T-helper 2 cell treated with Interferon-gamma antibody and Interleukin-4, amounts not matched to agents 5 μg/mL and 100 μg/mL, for 36 hours (primary cell): ENCODE results near the gene CPB1.

Experiments
- DNase-seq: peaks from one replicate; pipeline ENCODE4 v3.0.0; 2021; ENCODE audit warnings: low spot score
- H3K27ac Mint-ChIP-seq: one replicate; pipeline ENCODE4 v1.8.0; 2021; ENCODE audit warnings: mild to moderate bottlenecking, mixed read lengths
- H3K27me3 Mint-ChIP-seq: one replicate; pipeline ENCODE4 v1.8.0; 2021; ENCODE audit warnings: low read depth, mixed read lengths
- H3K36me3 Mint-ChIP-seq: one replicate; pipeline ENCODE4 v1.8.0; 2021; ENCODE audit warnings: low read depth, mixed read lengths
- H3K4me1 Mint-ChIP-seq: one replicate; pipeline ENCODE4 v1.8.0; 2021; ENCODE audit warnings: low read depth, mixed read lengths
- H3K4me3 Mint-ChIP-seq: one replicate; pipeline ENCODE4 v1.8.0; 2022; ENCODE audit warnings: mild to moderate bottlenecking, moderate library complexity, mixed read lengths
- H3K9me3 Mint-ChIP-seq: one replicate; pipeline ENCODE4 v1.8.0; 2021; ENCODE audit warnings: mixed read lengths

The CPB1 gene

DNA sequence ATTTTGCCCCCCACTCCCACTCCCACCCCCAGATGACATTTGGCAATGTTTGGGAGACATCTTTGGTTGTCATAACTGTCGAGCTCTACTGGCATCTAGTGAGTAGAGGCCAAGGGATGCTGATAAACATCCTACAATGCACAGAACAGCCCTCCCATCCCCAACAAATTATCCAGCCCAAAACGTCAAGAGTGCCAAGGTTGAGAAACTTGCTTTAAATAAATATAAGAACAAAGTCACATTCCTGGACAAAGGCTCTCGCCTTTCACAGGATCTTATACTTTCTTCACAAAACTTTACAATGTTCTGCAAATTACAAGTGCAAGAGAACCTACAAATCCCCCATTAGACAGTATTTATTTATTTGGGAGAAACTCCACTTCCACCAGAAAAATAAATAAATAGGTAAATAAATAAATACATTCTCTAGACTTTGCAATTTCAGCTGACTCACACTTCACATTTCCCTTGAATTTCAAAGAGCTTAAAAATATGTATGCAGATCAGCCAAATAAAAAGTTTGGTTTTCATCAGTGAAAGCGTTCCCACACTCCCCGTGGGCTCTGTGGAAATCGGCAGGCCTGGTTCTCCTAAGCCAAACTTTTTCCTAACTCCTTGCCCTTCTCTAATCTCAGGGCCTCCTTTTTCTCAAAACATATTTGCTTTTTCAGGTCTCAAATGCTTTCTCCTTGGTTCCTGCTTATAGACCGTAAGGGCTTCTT lies 24.8 kb downstream of the CPB1 start:
- Mint-ChIP-seq H3K9me3 (no peaks in the 10 kb centered on the region), H3K36me3 (no peaks in the 10 kb centered on the region), H3K4me1 (no peaks in the 10 kb centered on the region), H3K4me3 (no peak overlapping the region), H3K27ac (no peak overlapping the region), H3K27me3 (peaks cover 2% of the 10 kb centered on the region)
- no peak for DNase-seq

- H3K27me3 Mint-ChIP-seq, result peaks cover 2% of the 10 kb centered on the region
- no peak for DNase-seq
- no peaks in the 10 kb centered on the region for H3K9me3 Mint-ChIP-seq
- H3K4me3 Mint-ChIP-seq, result no peak overlapping the region
- no peaks in the 10 kb centered on the region for H3K36me3 Mint-ChIP-seq
- H3K4me1 Mint-ChIP-seq, result no peaks in the 10 kb centered on the region
- no peak overlapping the region for H3K27ac Mint-ChIP-seq
Measured at GRCh38 chr3:148853076-148853475, 25.5 kb downstream of the CPB1 start.

GRCh38 chr3:148854061-148854460 lies 26.4 kb downstream of the CPB1 start:
- Mint-ChIP-seq H3K4me1 (no peaks in the 10 kb centered on the region), H3K4me3 (no peak overlapping the region), H3K27ac (no peak overlapping the region), H3K9me3 (no peaks in the 10 kb centered on the region), H3K27me3 (peaks cover 2% of the 10 kb centered on the region), H3K36me3 (no peaks in the 10 kb centered on the region)
- DNase-seq, result no peak

- Mint-ChIP-seq H3K4me1 (no peaks in the 10 kb centered on the region), H3K27me3 (peaks cover 2% of the 10 kb centered on the region), H3K27ac (no peak overlapping the region), H3K9me3 (no peaks in the 10 kb centered on the region), H3K4me3 (no peak overlapping the region), H3K36me3 (no peaks in the 10 kb centered on the region)
- DNase-seq, result no peak
Measured at GRCh38 chr3:148856384-148856783, 28.8 kb downstream of the CPB1 start.

DNA sequence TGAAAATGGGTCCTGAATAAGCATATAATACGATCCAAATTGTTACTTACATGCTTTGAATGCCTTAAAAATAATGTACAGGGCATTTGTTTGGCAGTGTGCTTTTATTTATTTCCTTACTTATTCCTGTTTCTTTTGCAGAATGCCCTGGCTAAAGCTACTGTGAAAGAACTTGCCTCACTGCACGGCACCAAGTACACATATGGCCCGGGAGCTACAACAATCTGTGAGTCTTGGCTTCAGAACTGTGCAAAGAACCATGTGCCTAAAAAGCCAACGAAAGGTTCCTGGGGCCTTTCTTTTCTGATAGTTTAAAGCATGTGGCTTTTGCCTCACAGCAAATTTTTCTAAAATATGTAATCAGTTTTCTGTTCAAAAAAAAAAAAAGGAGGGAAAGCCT lies 29.7 kb downstream of the CPB1 start:
- Mint-ChIP-seq H3K27me3 (peaks cover 4% of the 10 kb centered on the region), H3K27ac (no peak overlapping the region), H3K9me3 (no peaks in the 10 kb centered on the region), H3K36me3 (no peaks in the 10 kb centered on the region), H3K4me3 (no peak overlapping the region), H3K4me1 (no peaks in the 10 kb centered on the region)
- no peak for DNase-seq

- Mint-ChIP-seq H3K4me3 (no peak overlapping the region), H3K4me1 (no peaks in the 10 kb centered on the region), H3K27ac (no peak overlapping the region), H3K9me3 (no peaks in the 10 kb centered on the region), H3K27me3 (peaks cover 2% of the 10 kb centered on the region), H3K36me3 (no peaks in the 10 kb centered on the region)
- DNase-seq, result no peak
Measured at GRCh38 chr3:148861277-148861869, 33.8 kb downstream of the CPB1 start.

DNA sequence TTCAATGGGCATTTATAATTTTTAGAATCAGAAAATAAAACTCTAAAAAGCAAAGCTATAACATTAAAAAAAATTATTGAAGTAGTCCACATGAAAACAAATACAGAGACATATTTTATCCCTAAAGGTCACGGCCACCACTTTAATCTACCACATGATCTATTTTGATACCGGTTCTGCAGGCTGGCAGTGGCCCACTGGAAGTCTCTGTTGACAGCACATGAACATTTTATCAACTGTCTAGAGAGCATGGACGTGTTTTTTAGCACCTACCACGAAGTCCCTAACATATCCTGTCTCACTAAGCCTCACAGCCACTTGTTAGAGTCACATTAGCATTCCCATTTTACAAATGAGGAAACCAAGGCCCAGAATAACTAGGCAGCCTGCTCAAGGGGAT lies 35.7 kb downstream of the CPB1 start:
- Mint-ChIP-seq H3K4me3 (no peak overlapping the region), H3K27me3 (peaks cover 7% of the 10 kb centered on the region)

DNA sequence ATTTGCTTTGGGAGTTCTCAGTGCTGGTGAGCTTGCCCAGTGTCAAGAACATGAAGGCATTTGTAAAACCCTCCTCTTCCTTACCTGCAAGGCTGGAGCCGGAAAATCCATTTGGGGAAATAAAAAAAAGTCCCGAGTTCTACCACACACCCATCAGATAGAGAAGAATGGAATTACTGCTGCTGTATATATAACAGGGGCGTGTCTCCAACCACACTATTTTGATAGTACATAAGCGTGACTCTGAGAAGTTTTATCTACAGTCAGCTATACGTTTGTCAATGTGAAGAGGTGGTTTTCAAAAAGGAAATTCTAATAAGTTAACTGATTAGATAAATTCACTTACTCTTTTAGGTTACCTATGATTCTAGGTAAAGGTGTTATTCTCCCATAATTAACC lies 36.2 kb downstream of the CPB1 start:
- H3K9me3 Mint-ChIP-seq, result no peaks in the 10 kb centered on the region
- DNase-seq, result no peak
- H3K27ac Mint-ChIP-seq, result no peak overlapping the region
- H3K27me3 Mint-ChIP-seq, result peaks cover 7% of the 10 kb centered on the region
- H3K4me3 Mint-ChIP-seq, result no peak overlapping the region
- H3K4me1 Mint-ChIP-seq, result no peaks in the 10 kb centered on the region
- no peaks in the 10 kb centered on the region for H3K36me3 Mint-ChIP-seq

More for the DNA sequence above, 35.7 kb downstream of the CPB1 start:
- no peaks in the 10 kb centered on the region for H3K36me3 Mint-ChIP-seq
- no peak for DNase-seq
- H3K4me1 Mint-ChIP-seq, result no peaks in the 10 kb centered on the region
- H3K9me3 Mint-ChIP-seq, result no peaks in the 10 kb centered on the region
- no peak overlapping the region for H3K27ac Mint-ChIP-seq

GRCh38 chr3:148865049-148865448 lies 37.4 kb downstream of the CPB1 start, which contains the start of gene CPA3:
Gene CPA3, plus strand, starts transcription at chr3:148865296. Its CDS starts 12 bp downstream, at chr3:148865308.
- H3K9me3 Mint-ChIP-seq, result no peaks in the 10 kb centered on the region
- no peak for DNase-seq
- H3K27ac Mint-ChIP-seq, result no peak within 1 kb of the TSS
- peaks cover 7% of the 10 kb centered on the region for H3K27me3 Mint-ChIP-seq
- no peak within 1 kb of the TSS for H3K4me3 Mint-ChIP-seq
- H3K4me1 Mint-ChIP-seq, result no peaks in the 10 kb centered on the region
- H3K36me3 Mint-ChIP-seq, result no peaks in the 10 kb centered on the region

- no peaks in the 10 kb centered on the region for H3K4me1 Mint-ChIP-seq
- DNase-seq, result no peak
- H3K9me3 Mint-ChIP-seq, result no peaks in the 10 kb centered on the region
- H3K27ac Mint-ChIP-seq, result no peak overlapping the region
- peaks cover 7% of the 10 kb centered on the region for H3K27me3 Mint-ChIP-seq
- no peak overlapping the region for H3K4me3 Mint-ChIP-seq
- no peaks in the 10 kb centered on the region for H3K36me3 Mint-ChIP-seq
Measured at GRCh38 chr3:148866261-148866660, 38.6 kb downstream of the CPB1 start.

DNA sequence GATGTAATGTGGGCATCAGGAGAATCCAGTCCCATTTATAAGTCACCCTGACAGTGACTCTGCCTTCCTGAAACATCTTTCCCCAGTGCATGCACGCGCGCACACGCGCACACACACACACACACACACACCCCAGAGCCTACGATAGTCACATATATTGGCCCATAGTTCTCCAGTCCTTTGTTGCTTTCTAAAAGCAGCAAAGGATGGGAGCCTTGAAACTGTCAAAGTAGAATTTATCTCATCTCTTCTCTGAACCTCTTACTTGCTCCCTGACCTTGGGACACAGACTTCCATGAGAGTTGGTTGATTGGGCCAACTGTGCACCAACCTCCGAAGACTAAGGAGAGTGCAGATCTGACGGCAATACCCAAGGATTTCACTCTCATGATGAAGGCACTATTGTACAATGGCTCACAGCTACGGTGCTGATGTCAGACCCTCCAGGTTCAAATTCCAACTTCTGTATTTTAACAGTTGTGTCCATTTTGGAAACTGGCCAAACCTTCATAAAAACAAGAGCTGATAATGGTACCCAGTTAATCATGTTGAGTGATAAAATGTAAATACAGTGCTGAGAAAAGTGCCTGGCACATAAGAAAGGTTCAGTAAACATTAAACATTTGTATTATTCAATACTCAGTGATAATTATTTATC lies 45.8 kb downstream of the CPB1 start:
- H3K36me3 Mint-ChIP-seq, result no peaks in the 10 kb centered on the region
- no peaks in the 10 kb centered on the region for H3K9me3 Mint-ChIP-seq
- peaks cover 3% of the 10 kb centered on the region for H3K27me3 Mint-ChIP-seq
- DNase-seq, result no peak
- no peak overlapping the region for H3K4me3 Mint-ChIP-seq
- H3K27ac Mint-ChIP-seq, result no peak overlapping the region
- H3K4me1 Mint-ChIP-seq, result no peaks in the 10 kb centered on the region

- no peaks in the 10 kb centered on the region for H3K9me3 Mint-ChIP-seq
- H3K36me3 Mint-ChIP-seq, result no peaks in the 10 kb centered on the region
- H3K4me1 Mint-ChIP-seq, result no peaks in the 10 kb centered on the region
- no peak overlapping the region for H3K4me3 Mint-ChIP-seq
- no peak for DNase-seq
- H3K27ac Mint-ChIP-seq, result no peak overlapping the region
- H3K27me3 Mint-ChIP-seq, result peaks cover 3% of the 10 kb centered on the region
Measured at GRCh38 chr3:148873977-148874376, 46.4 kb downstream of the CPB1 start.

DNA sequence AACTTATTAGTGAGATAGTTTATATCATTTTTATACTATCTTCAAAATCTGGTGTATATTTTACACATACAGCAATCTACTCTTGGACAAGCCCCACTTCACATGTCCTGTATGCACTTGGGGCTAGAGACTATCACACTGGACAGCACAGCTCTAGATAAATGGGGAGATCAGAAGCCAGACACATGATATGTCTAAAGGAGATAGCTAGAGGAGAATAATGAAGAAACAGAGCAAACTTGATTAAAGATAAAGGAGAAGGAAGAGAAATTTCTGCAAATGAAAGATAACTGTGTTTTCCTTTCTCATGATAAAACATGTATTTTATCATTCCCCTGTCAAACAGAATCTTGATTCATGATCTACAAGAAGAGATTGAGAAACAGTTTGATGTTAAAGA lies 50.5 kb downstream of the CPB1 start:
- no peaks in the 10 kb centered on the region for H3K4me1 Mint-ChIP-seq
- no peaks in the 10 kb centered on the region for H3K9me3 Mint-ChIP-seq
- H3K27me3 Mint-ChIP-seq, result peaks cover 6% of the 10 kb centered on the region
- H3K4me3 Mint-ChIP-seq, result no peak overlapping the region
- DNase-seq, result no peak
- no peak overlapping the region for H3K27ac Mint-ChIP-seq
- no peaks in the 10 kb centered on the region for H3K36me3 Mint-ChIP-seq

DNA sequence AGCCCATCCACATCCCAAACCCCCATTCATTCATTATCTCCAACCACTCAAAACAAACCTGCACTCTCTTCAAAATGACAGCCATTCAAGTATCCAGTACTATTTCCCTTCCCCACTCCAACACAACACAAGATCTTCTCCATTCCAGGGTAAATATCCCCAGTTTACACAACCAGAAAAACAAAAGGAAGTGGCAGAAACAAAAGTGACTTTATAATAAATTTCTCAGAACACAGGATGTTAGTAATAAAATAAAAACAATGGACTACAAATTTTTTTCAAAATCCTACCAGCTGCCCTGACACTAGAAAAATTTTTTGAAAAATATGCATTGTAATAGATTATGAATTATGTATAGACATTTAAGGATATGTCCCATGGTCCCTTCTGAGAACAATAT lies 51.6 kb downstream of the CPB1 start:
- Mint-ChIP-seq H3K27me3 (peaks cover 6% of the 10 kb centered on the region), H3K36me3 (no peaks in the 10 kb centered on the region), H3K9me3 (no peaks in the 10 kb centered on the region), H3K4me1 (no peaks in the 10 kb centered on the region), H3K4me3 (no peak overlapping the region), H3K27ac (no peak overlapping the region)
- no peak for DNase-seq
